ENCODE measurements around the gene ZNRF3. TPM values are rescaled to one million over a fixed set of nuclear protein-coding genes. Genes with fewer than 3 reads are reported as not detected.

Gene ZNRF3
- total and polyA plus RNA-seq, 2 experiments from 2014 or later: 0.56 to 3.9 TPM

- Histone ChIP-seq H3K4me1 (ENCODE audit: insufficient read depth) (0 out of 2 replicates have a peak, but pooled peaks cover 5% of the 10 kb centered on the region), H3K9me2 (ENCODE audit: insufficient read depth) (no peaks in the 10 kb centered on the region), H3K9me3 (ENCODE audit: low read depth) (no peaks in the 10 kb centered on the region), H3K9ac (no peak overlapping the region), H3K27ac (no peak overlapping the region), H3K79me2 (ENCODE audit: insufficient read depth) (peaks cover 33% of the 10 kb centered on the region), H2AFZ (no peak overlapping the region), H3K36me3 (ENCODE audit: low read depth) (no peaks in the 10 kb centered on the region), H3K4me3 (no peak overlapping the region), H3F3A (ENCODE audit: insufficient read depth) (no peaks in the 10 kb centered on the region), H3K4me2 (ENCODE audit: unreplicated experiment) (no peak overlapping the region), H3K27me3 (replicated peaks; ENCODE audit: insufficient read depth) (no peaks in the 10 kb centered on the region), H4K20me1 (ENCODE audit: insufficient read depth) (peaks cover 4% of the 10 kb centered on the region; the same call in 1 of the 2 replicates)
- 93 to 95% methylated on average over 4 of the region's 4 CpGs for WGBS, 2 experiments (ENCODE audit: low coverage in 1 of 2, low lambda C conversion rate in 2 of 2, missing lambda C conversion rate in 2 of 2)
- in situ Hi-C loops (cut with MboI): no loop called here
- TF ChIP-seq EZH2 (IDR thresholded peaks at IDR 0.05; ENCODE audit: insufficient read depth, poor library complexity, severe bottlenecking) (no peak), EZH2phosphoT487 (IDR thresholded peaks at IDR 0.05; ENCODE audit: insufficient read depth, low read depth) (no peak)
- DNase-seq: no peak
Observed at GRCh38 chr22:28887725-28888459, 4.5 kb downstream of the ZNRF3 start.

- no peak overlapping the region for H3K4me2 ChIP-seq (ENCODE audit: unreplicated experiment)
- no peak for DNase-seq
- 88 to 95% methylated on average over 6 of the region's 6 CpGs for WGBS, 2 experiments (ENCODE audit: low coverage in 1 of 2, low lambda C conversion rate in 2 of 2, missing lambda C conversion rate in 2 of 2)
- peaks cover 4% of the 10 kb centered on the region; the same call in 1 of the 2 replicates for H4K20me1 ChIP-seq (ENCODE audit: insufficient read depth)
- in situ Hi-C loops (cut with MboI): no loop called here
- H3K27me3 ChIP-seq (replicated peaks; ENCODE audit: insufficient read depth): no peaks in the 10 kb centered on the region
- H3K36me3 ChIP-seq (ENCODE audit: low read depth): no peaks in the 10 kb centered on the region
- H2AFZ ChIP-seq: no peak overlapping the region
- H3K4me3 ChIP-seq: no peak overlapping the region
- peaks cover 33% of the 10 kb centered on the region for H3K79me2 ChIP-seq (ENCODE audit: insufficient read depth)
- no peak for TF ChIP-seq EZH2phosphoT487 (IDR thresholded peaks at IDR 0.05; ENCODE audit: insufficient read depth, low read depth)
- TF ChIP-seq EZH2 (IDR thresholded peaks at IDR 0.05; ENCODE audit: insufficient read depth, poor library complexity, severe bottlenecking): no peak
- no peaks in the 10 kb centered on the region for H3K9me2 ChIP-seq (ENCODE audit: insufficient read depth)
- H3K27ac ChIP-seq: no peak overlapping the region
- H3K4me1 ChIP-seq (ENCODE audit: insufficient read depth): 0 out of 2 replicates have a peak, but pooled peaks cover 2% of the 10 kb centered on the region
- H3K9me3 ChIP-seq (ENCODE audit: low read depth): no peaks in the 10 kb centered on the region
- no peak overlapping the region for H3K9ac ChIP-seq
- no peaks in the 10 kb centered on the region for H3F3A ChIP-seq (ENCODE audit: insufficient read depth)
Observed at GRCh38 chr22:28889478-28890024, 6.2 kb downstream of the ZNRF3 start.

GRCh38 chr22:28891156-28891733 is 7.9 kb downstream of the ZNRF3 start:
- H3K9ac ChIP-seq: no peak overlapping the region
- H3K9me2 ChIP-seq (ENCODE audit: insufficient read depth): no peaks in the 10 kb centered on the region
- no peak overlapping the region for H3K4me2 ChIP-seq (ENCODE audit: unreplicated experiment)
- H2AFZ ChIP-seq: no peak overlapping the region
- no peaks in the 10 kb centered on the region for H3K9me3 ChIP-seq (ENCODE audit: low read depth)
- H3F3A ChIP-seq (ENCODE audit: insufficient read depth): no peaks in the 10 kb centered on the region
- no peaks in the 10 kb centered on the region for H3K4me1 ChIP-seq (ENCODE audit: insufficient read depth)
- no peaks in the 10 kb centered on the region for H4K20me1 ChIP-seq (ENCODE audit: insufficient read depth)
- no peaks in the 10 kb centered on the region for H3K36me3 ChIP-seq (ENCODE audit: low read depth)
- no peaks in the 10 kb centered on the region for H3K27me3 ChIP-seq (replicated peaks; ENCODE audit: insufficient read depth)
- 54 to 59% methylated on average over 2 of the region's 2 CpGs for WGBS, 2 experiments (ENCODE audit: low coverage in 1 of 2, low lambda C conversion rate in 2 of 2, missing lambda C conversion rate in 2 of 2)
- peaks cover 26% of the 10 kb centered on the region for H3K79me2 ChIP-seq (ENCODE audit: insufficient read depth)
- TF ChIP-seq EZH2 (IDR thresholded peaks at IDR 0.05; ENCODE audit: insufficient read depth, poor library complexity, severe bottlenecking) (no peak), EZH2phosphoT487 (IDR thresholded peaks at IDR 0.05; ENCODE audit: insufficient read depth, low read depth) (no peak)
- in situ Hi-C loops (cut with MboI): no loop called here
- no peak overlapping the region for H3K4me3 ChIP-seq
- no peak overlapping the region for H3K27ac ChIP-seq
- no peak for DNase-seq

- H3K9ac ChIP-seq: no peak overlapping the region
- H3K36me3 ChIP-seq (ENCODE audit: low read depth): no peaks in the 10 kb centered on the region
- no peaks in the 10 kb centered on the region for H3K27me3 ChIP-seq (replicated peaks; ENCODE audit: insufficient read depth)
- no peaks in the 10 kb centered on the region for H3K9me2 ChIP-seq (ENCODE audit: insufficient read depth)
- H3F3A ChIP-seq (ENCODE audit: insufficient read depth): no peaks in the 10 kb centered on the region
- no peaks in the 10 kb centered on the region for H4K20me1 ChIP-seq (ENCODE audit: insufficient read depth)
- no peak overlapping the region for H3K4me3 ChIP-seq
- in situ Hi-C loops (cut with MboI): no loop called here
- H3K9me3 ChIP-seq (ENCODE audit: low read depth): no peaks in the 10 kb centered on the region
- DNase-seq: no peak
- no peaks in the 10 kb centered on the region for H3K4me1 ChIP-seq (ENCODE audit: insufficient read depth)
- TF ChIP-seq EZH2 (IDR thresholded peaks at IDR 0.05; ENCODE audit: insufficient read depth, poor library complexity, severe bottlenecking): no peak
- no peak for TF ChIP-seq EZH2phosphoT487 (IDR thresholded peaks at IDR 0.05; ENCODE audit: insufficient read depth, low read depth)
- no peak overlapping the region for H3K27ac ChIP-seq
- no peak overlapping the region for H3K4me2 ChIP-seq (ENCODE audit: unreplicated experiment)
- H2AFZ ChIP-seq: no peak overlapping the region
- peaks cover 19% of the 10 kb centered on the region for H3K79me2 ChIP-seq (ENCODE audit: insufficient read depth)
- whole genome bisulfite sequencing, 2 experiments (ENCODE audit: low coverage in 1 of 2, low lambda C conversion rate in 2 of 2, missing lambda C conversion rate in 2 of 2): 83 to 87% methylated on average over 5 of the region's 5 CpGs
Observed at GRCh38 chr22:28892175-28892731, 8.9 kb downstream of the ZNRF3 start.
